K562 (cell line): Measurements from ENCODE around the gene TMEM163. TPM values are rescaled to one million over a fixed set of nuclear protein-coding genes. Genes with fewer than 3 reads are reported as not detected.

ENCODE experiments used
- polyA plus RNA-seq, 8 experiments: library from polyadenylated mRNA; depleted of rRNA in 4 of 8; stranded (reverse) in 5 of 8; unstranded in 3 of 8; fragments of >200 nt; fragmentation: Nextera tagmentation in 2 of 8; fragmentation: Illumina TruSeq in 1 of 8; extraction: Ambion mirVana in 2 of 8; extraction: Trizol in 1 of 8; gene quantifications; 2 replicates each; pipeline versions ENCODE4 v1.2.1 to v1.2.3, GENCODE V29; 2011 to 2014; ENCODE audit warnings: inconsistent platforms in 1 of 8, missing spikeins in 1 of 8
- total RNA-seq, 7 experiments: library from RNA; depleted of rRNA in 6 of 7; stranded (reverse); fragments of >200 nt in 6 of 7; fragmentation: Illumina TruSeq in 2 of 7; extraction: Trizol in 2 of 7; gene quantifications; 2 replicates each; pipeline versions ENCODE4 v1.2.1 to v1.2.3, GENCODE V29; 2011 to 2021; ENCODE audit warnings: low replicate concordance in 1 of 7
- TF ChIP-seq, protein P1 (sequence below), 2 experiments: fragments of 450-650 bp in 1 of 2; sonication (generic) in 1 of 2; formaldehyde crosslinking in 1 of 2; IDR thresholded peaks; 2 replicates each; pipeline versions ENCODE4 v1.7.1 to v1.9.0; 2016 to 2022; ENCODE audit warnings: inconsistent platforms in 1 of 2, mild to moderate bottlenecking in 1 of 2, missing genetic modification reagents in 1 of 2

TMEM163 gene
- total and polyA plus RNA-seq, 9 of the 15 experiments (the other 6 are each of a cell fraction or from before 2014, with no cell fraction given), result 0.04 to 0.68 (median 0.16) TPM; not detected in 3

DNA sequence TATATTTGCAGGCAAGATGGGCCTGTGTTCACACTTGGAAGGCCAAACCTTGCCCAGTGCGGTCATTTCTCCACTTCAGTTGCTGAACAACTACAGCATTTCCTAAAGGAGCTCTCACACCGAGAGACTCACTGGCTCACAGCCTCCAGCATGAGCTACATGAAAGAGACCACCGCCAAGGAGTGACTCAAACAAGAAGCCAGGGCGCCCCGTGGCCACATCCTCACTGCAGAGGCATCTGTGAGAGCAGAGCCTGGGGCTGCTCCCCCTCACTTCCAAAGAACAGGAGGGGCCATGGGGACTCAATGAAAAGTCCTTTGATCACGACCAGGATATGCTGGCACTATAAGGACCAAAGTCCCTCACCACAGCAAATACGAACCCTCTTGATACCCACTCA is 50.0 kb downstream of the TMEM163 start (continued):
- TF ChIP-seq, protein P1, sequence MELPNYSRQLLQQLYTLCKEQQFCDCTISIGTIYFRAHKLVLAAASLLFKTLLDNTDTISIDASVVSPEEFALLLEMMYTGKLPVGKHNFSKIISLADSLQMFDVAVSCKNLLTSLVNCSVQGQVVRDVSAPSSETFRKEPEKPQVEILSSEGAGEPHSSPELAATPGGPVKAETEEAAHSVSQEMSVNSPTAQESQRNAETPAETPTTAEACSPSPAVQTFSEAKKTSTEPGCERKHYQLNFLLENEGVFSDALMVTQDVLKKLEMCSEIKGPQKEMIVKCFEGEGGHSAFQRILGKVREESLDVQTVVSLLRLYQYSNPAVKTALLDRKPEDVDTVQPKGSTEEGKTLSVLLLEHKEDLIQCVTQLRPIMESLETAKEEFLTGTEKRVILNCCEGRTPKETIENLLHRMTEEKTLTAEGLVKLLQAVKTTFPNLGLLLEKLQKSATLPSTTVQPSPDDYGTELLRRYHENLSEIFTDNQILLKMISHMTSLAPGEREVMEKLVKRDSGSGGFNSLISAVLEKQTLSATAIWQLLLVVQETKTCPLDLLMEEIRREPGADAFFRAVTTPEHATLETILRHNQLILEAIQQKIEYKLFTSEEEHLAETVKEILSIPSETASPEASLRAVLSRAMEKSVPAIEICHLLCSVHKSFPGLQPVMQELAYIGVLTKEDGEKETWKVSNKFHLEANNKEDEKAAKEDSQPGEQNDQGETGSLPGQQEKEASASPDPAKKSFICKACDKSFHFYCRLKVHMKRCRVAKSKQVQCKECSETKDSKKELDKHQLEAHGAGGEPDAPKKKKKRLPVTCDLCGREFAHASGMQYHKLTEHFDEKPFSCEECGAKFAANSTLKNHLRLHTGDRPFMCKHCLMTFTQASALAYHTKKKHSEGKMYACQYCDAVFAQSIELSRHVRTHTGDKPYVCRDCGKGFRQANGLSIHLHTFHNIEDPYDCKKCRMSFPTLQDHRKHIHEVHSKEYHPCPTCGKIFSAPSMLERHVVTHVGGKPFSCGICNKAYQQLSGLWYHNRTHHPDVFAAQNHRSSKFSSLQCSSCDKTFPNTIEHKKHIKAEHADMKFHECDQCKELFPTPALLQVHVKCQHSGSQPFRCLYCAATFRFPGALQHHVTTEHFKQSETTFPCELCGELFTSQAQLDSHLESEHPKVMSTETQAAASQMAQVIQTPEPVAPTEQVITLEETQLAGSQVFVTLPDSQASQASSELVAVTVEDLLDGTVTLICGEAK (IDR thresholded peaks at IDR 0.05), result no peak
- TF ChIP-seq, protein P1 (CRISPR knock-in tag; IDR thresholded peaks at IDR 0.05), result no peak
